ENCODE results near the gene TMEM81. TPM values are rescaled to one million over a fixed set of nuclear protein-coding genes. Genes with fewer than 3 reads are reported as not detected.

TMEM81 gene
- total RNA-seq, 1 donor from 2014 or later = 3.1 TPM

GRCh38 chr1:205038132-205038786 lies 46.0 kb downstream of the TMEM81 start:
- intact Hi-C loops (cut with micrococcal nuclease) = no loop called here

- intact Hi-C loops (cut with micrococcal nuclease) = no loop called here
These were observed 46.7 kb downstream of the TMEM81 start for GRCh38 chr1:205037539-205037938.

Other genes starting within 250 kb of the TMEM81 start
- 0.12 and 0.20 TPM in 2 replicates for gene NFASC, start 213.6 kb downstream of the TMEM81 start, total RNA-seq
- gene CNTN2, start 41.2 kb downstream of the TMEM81 start, total RNA-seq = not detected in 2 replicates
- gene RBBP5, start 37.5 kb upstream of the TMEM81 start, total RNA-seq = 23.4 and 28.4 TPM in 2 replicates
- gene DSTYK, start 127.2 kb upstream of the TMEM81 start, total RNA-seq = 13.7 and 14.0 TPM in 2 replicates
- gene TMCC2, start 143.5 kb upstream of the TMEM81 start, total RNA-seq = 8.4 and 9.3 TPM in 2 replicates
- 8.4 and 10.5 TPM in 2 replicates for gene NUAK2, start 237.3 kb upstream of the TMEM81 start, total RNA-seq

All from T-helper 1 cell treated with Interleukin-12 subunit alpha and Interleukin-12 subunit beta and Interleukin-4 antibody, amounts not matched to agents 30 ng/mL and 1 ng/mL, for 36 hours (primary cell).